Measurements from ENCODE around the gene COL12A1. TPM values are rescaled to one million over a fixed set of nuclear protein-coding genes. Genes with fewer than 3 reads are reported as not detected.
A peak's percentile ranks its signal among the peaks of the same experiment; 100 is the strongest.

COL12A1 gene
- total RNA-seq, 1 donor from 2014 or later = 11.3 TPM

GRCh38 chr6:75180864-75181263, 25.0 kb downstream of the COL12A1 start:
- TF ChIP-seq, protein P1, sequence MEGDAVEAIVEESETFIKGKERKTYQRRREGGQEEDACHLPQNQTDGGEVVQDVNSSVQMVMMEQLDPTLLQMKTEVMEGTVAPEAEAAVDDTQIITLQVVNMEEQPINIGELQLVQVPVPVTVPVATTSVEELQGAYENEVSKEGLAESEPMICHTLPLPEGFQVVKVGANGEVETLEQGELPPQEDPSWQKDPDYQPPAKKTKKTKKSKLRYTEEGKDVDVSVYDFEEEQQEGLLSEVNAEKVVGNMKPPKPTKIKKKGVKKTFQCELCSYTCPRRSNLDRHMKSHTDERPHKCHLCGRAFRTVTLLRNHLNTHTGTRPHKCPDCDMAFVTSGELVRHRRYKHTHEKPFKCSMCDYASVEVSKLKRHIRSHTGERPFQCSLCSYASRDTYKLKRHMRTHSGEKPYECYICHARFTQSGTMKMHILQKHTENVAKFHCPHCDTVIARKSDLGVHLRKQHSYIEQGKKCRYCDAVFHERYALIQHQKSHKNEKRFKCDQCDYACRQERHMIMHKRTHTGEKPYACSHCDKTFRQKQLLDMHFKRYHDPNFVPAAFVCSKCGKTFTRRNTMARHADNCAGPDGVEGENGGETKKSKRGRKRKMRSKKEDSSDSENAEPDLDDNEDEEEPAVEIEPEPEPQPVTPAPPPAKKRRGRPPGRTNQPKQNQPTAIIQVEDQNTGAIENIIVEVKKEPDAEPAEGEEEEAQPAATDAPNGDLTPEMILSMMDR (IDR thresholded peaks at IDR 0.05; ENCODE audit: insufficient read depth, low read length, severe bottlenecking) = no peak
- DNase-seq (ENCODE audit: low read depth) = no peak
- Histone ChIP-seq H3K27me3 (ENCODE audit: control insufficient read depth, insufficient read depth, low read length) (no peaks in the 10 kb centered on the region), H3K36me3 (ENCODE audit: control insufficient read depth, insufficient read depth, low read length) (no peaks in the 10 kb centered on the region), H3K4me3 (ENCODE audit: low read depth, low read length) (no peak overlapping the region)
- FAIRE-seq = peak; percentile 32

GRCh38 chr6:75178757-75179156, 27.1 kb downstream of the COL12A1 start:
- TF ChIP-seq, protein P1 (IDR thresholded peaks at IDR 0.05; ENCODE audit: insufficient read depth, low read length, severe bottlenecking) = no peak
- DNase-seq (ENCODE audit: low read depth) (peak; percentile 75), FAIRE-seq (no peak)
- Histone ChIP-seq H3K36me3 (ENCODE audit: control insufficient read depth, insufficient read depth, low read length) (no peaks in the 10 kb centered on the region), H3K27me3 (ENCODE audit: control insufficient read depth, insufficient read depth, low read length) (no peaks in the 10 kb centered on the region), H3K4me3 (ENCODE audit: low read depth, low read length) (no peak overlapping the region)

DNA sequence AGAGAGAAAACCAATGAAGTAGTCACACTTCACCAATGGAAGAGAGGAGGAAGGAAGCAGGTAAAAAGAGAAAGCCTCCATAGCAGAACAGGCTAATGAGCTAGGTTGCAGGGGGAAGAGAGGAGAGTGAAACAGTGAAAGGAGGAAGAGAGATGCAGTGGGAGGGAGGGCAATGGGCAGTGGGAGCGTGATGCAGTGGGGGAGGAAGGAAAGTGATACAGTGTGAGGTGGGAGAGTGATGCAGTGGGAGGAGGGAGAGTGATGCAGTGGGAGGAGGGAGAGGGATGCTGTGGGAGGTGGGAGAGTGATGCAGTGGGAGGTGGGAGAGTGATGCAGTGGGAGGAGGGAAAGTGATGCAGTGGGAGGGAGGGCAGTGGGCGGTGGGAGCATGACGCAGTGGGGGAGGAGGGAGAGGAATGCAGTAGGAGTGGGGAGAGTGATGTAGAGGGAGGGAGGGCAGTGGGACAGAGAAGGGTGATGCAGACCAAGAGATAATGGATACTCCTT, 29.7 kb downstream of the COL12A1 start:
- FAIRE-seq (no peak), DNase-seq (ENCODE audit: low read depth) (no peak)
- H3K36me3 ChIP-seq (ENCODE audit: control insufficient read depth, insufficient read depth, low read length) = no peaks in the 10 kb centered on the region
- TF ChIP-seq, protein P1 (IDR thresholded peaks at IDR 0.05; ENCODE audit: insufficient read depth, low read length, severe bottlenecking) = no peak
- H3K27me3 ChIP-seq (ENCODE audit: control insufficient read depth, insufficient read depth, low read length) = no peaks in the 10 kb centered on the region
- H3K4me3 ChIP-seq (ENCODE audit: low read depth, low read length) = no peak overlapping the region

DNA sequence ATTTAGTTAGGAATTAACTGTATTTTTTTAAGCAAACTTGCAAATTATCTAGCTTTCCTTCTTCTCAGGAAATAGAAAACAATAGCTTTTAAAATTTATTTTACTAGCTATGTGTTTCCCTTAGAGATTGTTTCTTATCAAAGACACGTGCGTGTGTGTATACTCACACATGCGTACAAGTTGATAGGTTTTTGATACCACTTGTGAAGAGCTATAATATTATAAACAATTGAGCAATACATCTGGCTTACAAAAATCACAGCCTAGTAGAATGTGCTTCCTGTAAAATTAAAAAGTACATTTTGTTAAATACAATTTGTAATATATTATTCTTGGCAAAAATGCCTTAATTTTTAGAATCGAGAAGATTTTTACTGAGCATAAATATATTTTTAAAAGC, 33.9 kb downstream of the COL12A1 start:
- TF ChIP-seq, protein P1 (IDR thresholded peaks at IDR 0.05; ENCODE audit: insufficient read depth, low read length, severe bottlenecking) = no peak
- FAIRE-seq = no peak
- H3K36me3 ChIP-seq (ENCODE audit: control insufficient read depth, insufficient read depth, low read length) = no peaks in the 10 kb centered on the region
- no peak for DNase-seq (ENCODE audit: low read depth)
- no peak overlapping the region for H3K4me3 ChIP-seq (ENCODE audit: low read depth, low read length)
- no peaks in the 10 kb centered on the region for H3K27me3 ChIP-seq (ENCODE audit: control insufficient read depth, insufficient read depth, low read length)

DNA sequence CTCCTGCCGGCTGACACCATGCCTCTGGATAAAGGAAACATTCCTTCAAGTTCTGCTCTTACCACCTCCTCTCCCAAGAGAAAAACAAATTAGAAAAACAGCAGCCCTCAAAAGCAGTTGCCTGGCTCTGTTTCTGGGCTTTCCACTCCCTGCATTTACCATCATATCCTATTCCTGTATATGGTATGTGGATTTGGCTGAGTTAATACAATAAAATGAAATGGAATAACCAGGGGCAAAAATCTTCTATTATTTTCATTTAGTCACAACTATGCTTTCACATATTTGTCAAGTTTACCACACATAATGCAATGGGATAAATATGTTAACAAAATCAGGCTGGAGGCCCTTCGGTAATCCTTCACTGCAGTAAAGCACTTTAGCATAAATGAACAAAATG, 34.3 kb downstream of the COL12A1 start:
- Histone ChIP-seq H3K36me3 (ENCODE audit: control insufficient read depth, insufficient read depth, low read length) (no peaks in the 10 kb centered on the region), H3K4me3 (ENCODE audit: low read depth, low read length) (no peak overlapping the region), H3K27me3 (ENCODE audit: control insufficient read depth, insufficient read depth, low read length) (no peaks in the 10 kb centered on the region)
- no peak for FAIRE-seq
- DNase-seq (ENCODE audit: low read depth) = no peak
- TF ChIP-seq, protein P1 (IDR thresholded peaks at IDR 0.05; ENCODE audit: insufficient read depth, low read length, severe bottlenecking) = no peak
